DOHH2 (cell line): ENCODE measurements around the gene PDCL2.
"Not testable (repeated sequence)": the region's sequence is repeated elsewhere in the genome, so short reads cannot be mapped to it uniquely, and the experiment has no call there.

ENCODE experiments used
- H3F3A ChIP-seq: fragments of 200-600 bp; sonication (generic), shearing (Covaris generic); 2 replicates; pipeline ENCODE4 v1.6.0; 2016; ENCODE audit warnings: antibody characterized with exemption, mild to moderate bottlenecking; ENCODE audit not compliant: control insufficient read depth, insufficient read depth
- H3K27ac ChIP-seq: fragments of 200-600 bp; sonication (generic); 2 replicates; pipeline ENCODE4 v1.5.1; 2014; ENCODE audit warnings: low read depth, mild to moderate bottlenecking, low read length, moderate library complexity
- H3K27me3 ChIP-seq: fragments of 200-600 bp; sonication (generic); 2 replicates; pipeline ENCODE4 v1.6.1; 2014; ENCODE audit warnings: mild to moderate bottlenecking, low read length, mixed read lengths; ENCODE audit not compliant: control insufficient read depth
- H3K36me3 ChIP-seq: fragments of 200-600 bp; sonication (generic); 2 replicates; pipeline ENCODE4 v1.6.1; 2014; ENCODE audit warnings: mild to moderate bottlenecking, low read length, moderate library complexity, mixed read lengths; ENCODE audit not compliant: control insufficient read depth
- H3K4me1 ChIP-seq: fragments of 200-600 bp; sonication (generic); 2 replicates; pipeline ENCODE4 v1.6.1; 2014; ENCODE audit warnings: mild to moderate bottlenecking, low read length, mixed read lengths; ENCODE audit not compliant: control insufficient read depth
- H3K4me2 ChIP-seq: fragments of 200-600 bp; sonication (generic); 2 replicates; pipeline ENCODE4 v1.6.0; 2014; ENCODE audit warnings: mild to moderate bottlenecking, low read length, moderate library complexity
- H3K4me3 ChIP-seq: fragments of 200-600 bp; sonication (generic); 2 replicates; pipeline ENCODE4 v1.5.1; 2014; ENCODE audit warnings: mild to moderate bottlenecking, low read length, mixed read lengths
- H3K79me2 ChIP-seq: fragments of 200-600 bp; sonication (generic); 2 replicates; pipeline ENCODE4 v1.6.1; 2014; ENCODE audit warnings: mild to moderate bottlenecking, low read length, mixed read lengths; ENCODE audit not compliant: control insufficient read depth
- H3K9me2 ChIP-seq: fragments of 200-600 bp; sonication (generic); replicated peaks from 2 replicates; pipeline ENCODE4 v1.6.1; 2014; ENCODE audit warnings: mild to moderate bottlenecking, low read length, mixed read lengths; ENCODE audit not compliant: control insufficient read depth
- H3K9me3 ChIP-seq: fragments of 200-600 bp; sonication (generic); 2 replicates; pipeline ENCODE4 v1.6.1; 2014; ENCODE audit warnings: antibody characterized with exemption, low read length, mixed read lengths; ENCODE audit not compliant: control insufficient read depth, insufficient read depth
- H4K20me1 ChIP-seq: fragments of 200-600 bp; sonication (generic); 2 replicates; pipeline ENCODE4 v1.6.0; 2014; ENCODE audit warnings: low read depth, mild to moderate bottlenecking, antibody characterized with exemption, low read length, moderate library complexity; ENCODE audit not compliant: control insufficient read depth, insufficient read depth
- CTCF ChIP-seq: fragments of 200-600 bp; sonication (generic); IDR thresholded peaks from one replicate; pipeline ENCODE4 v1.5.1; 2014; ENCODE audit warnings: antibody characterized with exemption, mild to moderate bottlenecking, low read depth, low read length; ENCODE audit not compliant: poor library complexity, severe bottlenecking
- EZH2phosphoT487 ChIP-seq: fragments of 200-600 bp; sonication (generic); IDR thresholded peaks from 2 replicates; pipeline ENCODE4 v1.6.1; 2017; ENCODE audit warnings: borderline replicate concordance, mild to moderate bottlenecking, antibody characterized with exemption, low read length, moderate library complexity, mixed read lengths

The PDCL2 gene

GRCh38 chr4:55633903-55634302, 41.9 kb upstream of the PDCL2 start:
- Histone ChIP-seq H4K20me1 (no peaks in the 10 kb centered on the region), H3K79me2 (no peaks in the 10 kb centered on the region), H3K4me2 (no peak overlapping the region), H3K36me3 (no peaks in the 10 kb centered on the region), H3F3A (no peaks in the 10 kb centered on the region), H3K4me3 (no peak overlapping the region), H3K27me3 (peaks cover 36% of the 10 kb centered on the region), H3K27ac (no peak overlapping the region), H3K9me3 (no peaks in the 10 kb centered on the region), H3K9me2 (no peaks in the 10 kb centered on the region), H3K4me1 (0 out of 2 replicates have a peak, but pooled peaks cover 4% of the 10 kb centered on the region)
- TF ChIP-seq EZH2phosphoT487 (0 out of 2 replicates have a peak, but pooled peaks have one; percentile 40), CTCF (no peak)

GRCh38 chr4:55625835-55626234, 33.8 kb upstream of the PDCL2 start:
- Histone ChIP-seq H3K4me3 (no peak overlapping the region), H3K27ac (no peak overlapping the region), H3F3A (no peaks in the 10 kb centered on the region), H3K79me2 (no peaks in the 10 kb centered on the region), H3K36me3 (no peaks in the 10 kb centered on the region), H3K27me3 (0 out of 2 replicates have a peak, but pooled peaks cover 3% of the 10 kb centered on the region), H4K20me1 (no peaks in the 10 kb centered on the region), H3K4me1 (no peaks in the 10 kb centered on the region), H3K9me2 (no peaks in the 10 kb centered on the region), H3K9me3 (no peaks in the 10 kb centered on the region), H3K4me2 (no peak overlapping the region)
- no peak for TF ChIP-seq EZH2phosphoT487
- no peak for TF ChIP-seq CTCF

- H3K36me3 ChIP-seq, H3K4me2 ChIP-seq: not testable (repeated sequence)
Observed at GRCh38 chr4:55624063-55624462, 32.0 kb upstream of the PDCL2 start.

GRCh38 chr4:55618546-55619143, 26.6 kb upstream of the PDCL2 start:
- H3F3A ChIP-seq, result no peaks in the 10 kb centered on the region
- H3K79me2 ChIP-seq, result no peaks in the 10 kb centered on the region
- no peaks in the 10 kb centered on the region for H3K36me3 ChIP-seq
- no peaks in the 10 kb centered on the region for H3K9me3 ChIP-seq
- TF ChIP-seq CTCF (no peak), EZH2phosphoT487 (no peak)
- H3K27ac ChIP-seq, result no peak overlapping the region
- no peaks in the 10 kb centered on the region for H3K27me3 ChIP-seq
- H3K9me2 ChIP-seq, result no peaks in the 10 kb centered on the region
- H4K20me1 ChIP-seq, result no peaks in the 10 kb centered on the region
- no peaks in the 10 kb centered on the region for H3K4me1 ChIP-seq
- no peak overlapping the region for H3K4me3 ChIP-seq
- no peak overlapping the region for H3K4me2 ChIP-seq

More at GRCh38 chr4:55624063-55624462, 32.0 kb upstream of the PDCL2 start:
- not testable (repeated sequence) for H3K27ac ChIP-seq, H3K9me3 ChIP-seq, H3F3A ChIP-seq, H3K4me3 ChIP-seq, H3K79me2 ChIP-seq, H3K9me2 ChIP-seq, H3K4me1 ChIP-seq, H4K20me1 ChIP-seq, H3K27me3 ChIP-seq
